RWPE2 (cell line): ENCODE data around the gene FOXO1.

Experiments used
- ATAC-seq: fragments of 200-7000 bp; cut with Tn5 transposase; 3 replicates; pipeline ENCODE4 v1.9.1; 2021; ENCODE audit warnings: low read depth
- DNase-seq: peaks from one replicate; pipeline ENCODE4 v3.0.0-alpha.2; 2020; ENCODE audit warnings: low spot score
- H3K27ac ChIP-seq: fragments of 450-650 bp; 2 replicates; pipeline ENCODE4 v1.5.1; 2017; ENCODE audit warnings: mild to moderate bottlenecking; ENCODE audit not compliant: poor library complexity, severe bottlenecking
- H3K27me3 ChIP-seq: fragments of 250-450 bp; sonication (Bioruptor Pico); 2 replicates; pipeline ENCODE4 v1.5.1; 2021; ENCODE audit warnings: mild to moderate bottlenecking, moderate library complexity; ENCODE audit not compliant: insufficient read depth, poor library complexity, severe bottlenecking
- H3K36me3 ChIP-seq: fragments of 250-450 bp; sonication (Bioruptor Pico); 2 replicates; pipeline ENCODE4 v1.5.1; 2020; ENCODE audit warnings: low read depth, mild to moderate bottlenecking, moderate library complexity
- H3K4me1 ChIP-seq: fragments of 250-450 bp; sonication (Bioruptor Pico); 2 replicates; pipeline ENCODE4 v1.5.1; 2021; ENCODE audit warnings: mild to moderate bottlenecking, moderate library complexity; ENCODE audit not compliant: insufficient read depth, poor library complexity, severe bottlenecking
- H3K4me3 ChIP-seq: fragments of 250-450 bp; sonication (Bioruptor Pico); 2 replicates; pipeline ENCODE4 v1.5.1; 2021; ENCODE audit warnings: mild to moderate bottlenecking, moderate library complexity; ENCODE audit not compliant: severe bottlenecking
- H3K9me3 ChIP-seq: fragments of 250-450 bp; sonication (Bioruptor Pico); 2 replicates; pipeline ENCODE4 v1.5.1; 2021; ENCODE audit warnings: mild to moderate bottlenecking, moderate library complexity; ENCODE audit not compliant: severe bottlenecking
- CTCF ChIP-seq: fragments of 450-650 bp; IDR thresholded peaks from one replicate; pipeline ENCODE4 v1.5.1; 2017; ENCODE audit warnings: mild to moderate bottlenecking, moderate library complexity; ENCODE audit not compliant: poor library complexity, severe bottlenecking

The FOXO1 gene

GRCh38 chr13:40595693-40596092 is 70.7 kb downstream of the FOXO1 start:
- Histone ChIP-seq H3K36me3 (no peaks in the 10 kb centered on the region), H3K27ac (no peak overlapping the region), H3K27me3 (no peaks in the 10 kb centered on the region), H3K9me3 (no peaks in the 10 kb centered on the region), H3K4me3 (no peak overlapping the region), H3K4me1 (no peaks in the 10 kb centered on the region)
- no peak for ATAC-seq
- no peak for TF ChIP-seq CTCF
- no peak for DNase-seq

- no peak for TF ChIP-seq CTCF
- Histone ChIP-seq H3K4me3 (no peak overlapping the region), H3K27ac (no peak overlapping the region), H3K36me3 (no peaks in the 10 kb centered on the region), H3K27me3 (no peaks in the 10 kb centered on the region), H3K9me3 (no peaks in the 10 kb centered on the region), H3K4me1 (peaks cover 15% of the 10 kb centered on the region)
- ATAC-seq (no peak), DNase-seq (no peak)
Observed at GRCh38 chr13:40592035-40592434, 74.4 kb downstream of the FOXO1 start.

DNA sequence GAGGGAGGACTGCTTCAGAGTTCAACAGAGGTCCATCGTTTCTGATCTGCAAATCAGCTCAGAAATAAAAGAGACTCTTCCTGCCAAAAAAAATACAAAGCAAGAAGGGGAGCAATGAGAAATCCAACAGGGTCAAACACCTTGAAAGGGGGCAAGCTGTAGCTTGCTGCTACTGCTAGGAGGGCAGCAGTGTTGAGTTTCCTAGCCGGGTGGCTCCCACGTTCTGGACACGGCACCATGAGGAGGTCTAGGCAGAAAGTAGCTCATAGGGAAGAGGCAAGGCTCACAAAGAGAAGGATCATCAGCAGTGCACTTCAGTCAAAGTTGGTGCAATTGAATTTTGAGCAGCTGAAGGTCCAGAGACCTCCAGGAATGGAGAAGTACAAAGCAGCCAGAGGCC is 75.3 kb downstream of the FOXO1 start:
- no peaks in the 10 kb centered on the region for H3K9me3 ChIP-seq
- DNase-seq: no peak
- no peak for TF ChIP-seq CTCF
- peaks cover 21% of the 10 kb centered on the region for H3K4me1 ChIP-seq
- ATAC-seq: no peak
- H3K27ac ChIP-seq: peak overlapping the region; percentile 64
- H3K4me3 ChIP-seq: no peak overlapping the region
- no peaks in the 10 kb centered on the region for H3K27me3 ChIP-seq
- H3K36me3 ChIP-seq: no peaks in the 10 kb centered on the region

DNA sequence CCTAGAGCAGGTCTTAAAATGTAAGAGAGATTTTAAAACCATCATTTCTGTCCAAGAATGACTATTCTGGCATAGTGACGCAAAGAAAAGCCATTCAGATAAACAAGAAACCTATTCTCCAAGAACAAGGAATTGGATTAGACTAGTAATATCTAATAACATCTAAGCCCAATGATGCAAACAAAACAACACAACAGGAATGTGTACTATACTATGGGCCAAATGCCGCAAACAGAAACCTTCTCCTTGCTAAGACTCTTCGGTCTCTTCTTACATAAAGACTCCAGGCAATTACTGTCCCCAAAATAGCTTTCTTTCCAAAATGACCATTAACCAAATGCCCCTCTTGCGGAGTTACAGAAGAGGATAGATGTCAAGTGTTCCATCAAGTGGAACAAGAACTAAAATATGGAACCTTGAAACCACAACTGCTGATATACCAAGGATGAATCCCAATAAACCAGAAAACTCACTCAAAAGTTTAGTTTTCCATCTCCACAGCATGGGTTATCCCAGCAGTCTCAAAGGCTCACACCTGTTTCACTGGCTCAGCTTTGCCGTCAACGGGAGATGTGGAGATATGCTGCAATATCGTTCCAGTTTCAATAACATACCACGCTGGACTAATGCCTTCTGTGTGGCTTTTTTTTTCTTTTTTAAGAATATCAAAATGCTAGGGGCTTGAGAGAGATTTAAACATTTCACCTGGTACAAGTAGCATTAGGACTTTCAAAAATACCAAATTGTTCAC is 76.2 kb downstream of the FOXO1 start:
- peaks cover 26% of the 10 kb centered on the region for H3K4me1 ChIP-seq

More for the DNA sequence above, 76.2 kb downstream of the FOXO1 start:
- H3K9me3 ChIP-seq: no peaks in the 10 kb centered on the region
- no peak for ATAC-seq
- no peak for DNase-seq
- no peaks in the 10 kb centered on the region for H3K27me3 ChIP-seq
- no peak for TF ChIP-seq CTCF
- peak overlapping the region; percentile 64 for H3K27ac ChIP-seq
- H3K4me3 ChIP-seq: no peak overlapping the region
- no peaks in the 10 kb centered on the region for H3K36me3 ChIP-seq
